Measurements from ENCODE around the gene GPS2. TPM values are rescaled to one million over a fixed set of nuclear protein-coding genes. Genes with fewer than 3 reads are reported as not detected.

Gene GPS2
- total RNA-seq, 1 donor from 2014 or later = 66.1 TPM

GRCh38 chr17:7327056-7327455 is 11.9 kb upstream of the GPS2 start:
- DNase-seq = no peak
- Histone ChIP-seq H3K36me3 (peaks cover 46% of the 10 kb centered on the region), H3K27ac (replicated peaks) (no peak overlapping the region), H3K9me3 (replicated peaks) (no peaks in the 10 kb centered on the region), H3K27me3 (ENCODE audit: low read depth) (no peaks in the 10 kb centered on the region), H3K4me1 (peaks cover 28% of the 10 kb centered on the region), H3K4me3 (no peak overlapping the region)
- intact Hi-C loops (cut with micrococcal nuclease) = no loop called here
- TF ChIP-seq, protein P1, sequence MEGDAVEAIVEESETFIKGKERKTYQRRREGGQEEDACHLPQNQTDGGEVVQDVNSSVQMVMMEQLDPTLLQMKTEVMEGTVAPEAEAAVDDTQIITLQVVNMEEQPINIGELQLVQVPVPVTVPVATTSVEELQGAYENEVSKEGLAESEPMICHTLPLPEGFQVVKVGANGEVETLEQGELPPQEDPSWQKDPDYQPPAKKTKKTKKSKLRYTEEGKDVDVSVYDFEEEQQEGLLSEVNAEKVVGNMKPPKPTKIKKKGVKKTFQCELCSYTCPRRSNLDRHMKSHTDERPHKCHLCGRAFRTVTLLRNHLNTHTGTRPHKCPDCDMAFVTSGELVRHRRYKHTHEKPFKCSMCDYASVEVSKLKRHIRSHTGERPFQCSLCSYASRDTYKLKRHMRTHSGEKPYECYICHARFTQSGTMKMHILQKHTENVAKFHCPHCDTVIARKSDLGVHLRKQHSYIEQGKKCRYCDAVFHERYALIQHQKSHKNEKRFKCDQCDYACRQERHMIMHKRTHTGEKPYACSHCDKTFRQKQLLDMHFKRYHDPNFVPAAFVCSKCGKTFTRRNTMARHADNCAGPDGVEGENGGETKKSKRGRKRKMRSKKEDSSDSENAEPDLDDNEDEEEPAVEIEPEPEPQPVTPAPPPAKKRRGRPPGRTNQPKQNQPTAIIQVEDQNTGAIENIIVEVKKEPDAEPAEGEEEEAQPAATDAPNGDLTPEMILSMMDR (IDR thresholded peaks at IDR 0.05; ENCODE audit: borderline replicate concordance) = no peak

DNA sequence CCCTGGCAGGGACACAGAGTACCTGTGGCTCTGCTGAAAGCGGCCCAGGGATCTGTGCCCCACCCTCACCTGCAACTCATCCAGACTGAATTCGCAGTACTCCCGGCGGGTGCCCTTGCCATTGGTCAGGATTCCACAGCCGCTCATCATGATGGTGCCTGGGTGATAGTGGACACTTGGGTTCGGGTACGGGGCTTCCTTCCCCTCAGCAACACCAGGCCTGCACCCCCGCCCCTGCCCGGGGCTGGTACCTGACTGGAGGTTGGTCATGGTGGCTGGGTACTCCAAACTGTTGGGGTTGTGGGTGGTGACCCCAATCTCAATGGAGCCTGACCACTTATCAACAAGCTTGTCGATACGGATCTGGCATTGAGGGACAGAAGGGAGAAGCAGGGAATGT is 11.0 kb upstream of the GPS2 start:
- peaks cover 55% of the 10 kb centered on the region for H3K36me3 ChIP-seq
- H3K27me3 ChIP-seq (ENCODE audit: low read depth) = no peaks in the 10 kb centered on the region
- TF ChIP-seq, protein P1 (IDR thresholded peaks at IDR 0.05; ENCODE audit: borderline replicate concordance) = no peak
- peaks cover 28% of the 10 kb centered on the region for H3K4me1 ChIP-seq
- H3K4me3 ChIP-seq = no peak overlapping the region
- no peak for DNase-seq
- H3K27ac ChIP-seq (replicated peaks) = no peak overlapping the region
- H3K9me3 ChIP-seq (replicated peaks) = no peaks in the 10 kb centered on the region
- intact Hi-C loops (cut with micrococcal nuclease) = no loop called here

DNA sequence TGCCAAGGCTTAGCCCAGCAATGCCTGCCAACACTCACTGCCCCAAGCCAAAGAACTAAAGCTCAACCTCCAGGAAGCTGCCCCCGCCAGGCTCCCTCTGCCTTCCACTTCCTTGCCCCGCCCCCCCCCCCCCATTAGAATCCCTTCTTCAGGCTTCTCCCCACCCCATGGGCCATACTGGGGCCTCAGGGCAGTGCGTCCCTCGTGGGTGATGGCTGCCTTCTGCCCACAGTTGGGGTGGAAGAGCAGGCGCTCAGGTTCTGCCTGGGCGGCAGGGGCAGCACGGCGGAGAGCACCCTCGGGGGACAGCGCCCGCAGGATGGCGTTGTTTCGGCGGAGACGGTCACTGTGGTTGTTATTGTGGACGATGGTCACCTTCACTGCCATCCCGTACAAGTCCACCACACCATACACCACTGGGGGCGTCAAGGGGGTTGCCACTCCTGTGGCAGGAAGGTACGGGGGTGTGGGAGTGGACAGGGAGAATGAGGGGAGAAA is 9.9 kb upstream of the GPS2 start:
- DNase-seq = no peak
- H3K36me3 ChIP-seq = peaks cover 66% of the 10 kb centered on the region
- no peak overlapping the region for H3K4me3 ChIP-seq
- intact Hi-C loops (cut with micrococcal nuclease) = no loop called here
- no peaks in the 10 kb centered on the region for H3K27me3 ChIP-seq (ENCODE audit: low read depth)
- no peak overlapping the region for H3K27ac ChIP-seq (replicated peaks)
- H3K4me1 ChIP-seq = peaks cover 21% of the 10 kb centered on the region
- H3K9me3 ChIP-seq (replicated peaks) = no peaks in the 10 kb centered on the region
- TF ChIP-seq, protein P1 (IDR thresholded peaks at IDR 0.05; ENCODE audit: borderline replicate concordance) = no peak

- Histone ChIP-seq H3K4me3 (no peak overlapping the region), H3K36me3 (peaks cover 71% of the 10 kb centered on the region), H3K27me3 (ENCODE audit: low read depth) (no peaks in the 10 kb centered on the region), H3K4me1 (peaks cover 16% of the 10 kb centered on the region), H3K27ac (replicated peaks) (no peak overlapping the region), H3K9me3 (replicated peaks) (no peaks in the 10 kb centered on the region)
- DNase-seq = no peak
- intact Hi-C loops (cut with micrococcal nuclease) = no loop called here
- TF ChIP-seq, protein P1 (IDR thresholded peaks at IDR 0.05; ENCODE audit: borderline replicate concordance) = no peak
Observed at GRCh38 chr17:7324438-7324779, 9.2 kb upstream of the GPS2 start.

DNA sequence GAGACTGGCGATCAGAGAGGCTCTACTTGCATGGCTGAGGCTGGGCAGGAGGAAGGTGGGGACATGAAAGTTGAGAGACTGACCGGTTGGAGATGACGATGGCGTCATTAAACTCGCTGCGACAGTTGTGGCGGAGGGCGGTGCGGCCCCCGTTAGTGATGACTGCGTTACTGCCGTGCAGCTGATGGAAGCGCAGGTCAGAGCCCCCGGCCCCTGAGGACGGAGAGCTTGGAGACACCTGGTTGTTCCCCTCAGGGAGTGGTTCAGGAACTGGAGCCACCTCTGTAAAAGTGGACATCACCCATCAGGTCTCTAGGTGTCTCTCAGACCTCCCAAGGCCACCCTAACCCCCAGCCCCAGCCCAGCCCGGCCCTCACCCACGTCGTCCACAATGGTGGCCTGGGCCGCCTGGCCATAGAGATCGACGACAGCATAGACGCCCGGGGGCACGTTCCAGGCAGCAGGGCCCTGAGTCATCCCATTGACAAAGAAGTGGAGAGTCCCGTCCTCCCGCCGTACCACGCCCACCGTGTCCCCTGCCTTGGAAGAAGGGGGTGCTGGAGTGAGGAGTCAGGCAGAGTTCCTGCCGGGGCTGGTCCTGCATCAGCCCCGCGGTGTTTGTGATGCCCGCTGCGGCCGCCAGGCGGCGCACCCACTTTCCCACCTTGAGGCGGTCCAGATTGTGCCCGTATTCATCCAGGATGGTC is 8.7 kb upstream of the GPS2 start:
- Histone ChIP-seq H3K4me3 (no peak overlapping the region), H3K9me3 (replicated peaks) (no peaks in the 10 kb centered on the region), H3K36me3 (peaks cover 77% of the 10 kb centered on the region), H3K4me1 (peaks cover 13% of the 10 kb centered on the region), H3K27me3 (ENCODE audit: low read depth) (no peaks in the 10 kb centered on the region), H3K27ac (replicated peaks) (no peak overlapping the region)
- intact Hi-C loops (cut with micrococcal nuclease) = no loop called here
- DNase-seq = peak; percentile 50
- TF ChIP-seq, protein P1 (IDR thresholded peaks at IDR 0.05; ENCODE audit: borderline replicate concordance) = peak; percentile 78
